Common myeloid progenitor, CD34-positive (primary cell): ENCODE results near the gene LPCAT2.
A peak's percentile ranks its signal among the peaks of the same experiment; 100 is the strongest.

Experiments
- CTCF ChIA-PET: fragments of 350-600 bp; sonication (Branson Sonifier 250); formaldehyde crosslinking; loops from one replicate; lab custom pipeline; 2021; ENCODE audit warnings: antibody characterized with exemption; lab: Charles Lee
- POLR2A ChIA-PET: fragments of 350-600 bp; sonication (Branson Sonifier 250); formaldehyde crosslinking; loops from one replicate; lab custom pipeline; 2021; ENCODE audit warnings: antibody characterized with exemption; lab: Charles Lee
- DNase-seq, 3 donors: peaks; one replicate each; pipeline versions ENCODE4 v3.0.0 to v3.0.0-alpha.2; 2013
- H3K27ac ChIP-seq, 2 experiments: 1 replicate in 1 of 2; 2 replicates in 1 of 2; pipeline ENCODE4 v1.7.0; 2013; ENCODE audit warnings: inconsistent platforms in 2 of 2, low read length in 2 of 2, mild to moderate bottlenecking in 2 of 2, low read depth in 1 of 2, moderate library complexity in 1 of 2; ENCODE audit not compliant: severe bottlenecking in 2 of 2, insufficient read depth in 1 of 2, poor library complexity in 1 of 2
- H3K27me3 ChIP-seq, 5 experiments: replicated peaks in 2 of 5; 1 replicate in 3 of 5; 2 replicates in 2 of 5; pipeline versions ENCODE4 v1.6.1 to v1.7.0; 2013; ENCODE audit warnings: low read length in 4 of 5, mild to moderate bottlenecking in 2 of 5, moderate library complexity in 2 of 5, inconsistent platforms in 1 of 5; ENCODE audit not compliant: insufficient read depth in 5 of 5, control insufficient read depth in 4 of 5
- H3K36me3 ChIP-seq, 4 experiments: 1 replicate in 2 of 4; 2 replicates in 2 of 4; pipeline versions ENCODE4 v1.6.1 to v1.7.0; 2013; ENCODE audit warnings: low read length in 3 of 4, control low read depth in 1 of 4, mild to moderate bottlenecking in 1 of 4; ENCODE audit not compliant: control insufficient read depth in 4 of 4, insufficient read depth in 4 of 4
- H3K4me1 ChIP-seq, 4 experiments: 1 replicate in 3 of 4; 2 replicates in 1 of 4; pipeline versions ENCODE4 v1.6.1 to v1.7.1; 2013; ENCODE audit warnings: low read length in 3 of 4, mild to moderate bottlenecking in 3 of 4, control low read depth in 1 of 4, inconsistent platforms in 1 of 4, moderate library complexity in 1 of 4; ENCODE audit not compliant: control insufficient read depth in 4 of 4, insufficient read depth in 4 of 4; ENCODE audit errors: control extremely low read depth in 1 of 4
- H3K4me3 ChIP-seq, 7 experiments: 1 replicate in 4 of 7; 2 replicates in 3 of 7; pipeline versions ENCODE4 v1.5.1 to v1.7.0; 2013; ENCODE audit warnings: mild to moderate bottlenecking in 7 of 7, low read length in 6 of 7, moderate library complexity in 6 of 7, inconsistent platforms in 2 of 7, low read depth in 2 of 7, control low read depth in 1 of 7; ENCODE audit not compliant: insufficient read depth in 4 of 7, control insufficient read depth in 1 of 7; ENCODE audit errors: extremely low read depth in 1 of 7
- H3K9me3 ChIP-seq, 5 experiments: 1 replicate in 4 of 5; 2 replicates in 1 of 5; pipeline versions ENCODE4 v1.6.1 to v1.7.1; 2013; ENCODE audit warnings: low read length in 4 of 5, mild to moderate bottlenecking in 2 of 5, inconsistent platforms in 1 of 5, low read depth in 1 of 5, moderate library complexity in 1 of 5; ENCODE audit not compliant: control insufficient read depth in 4 of 5, insufficient read depth in 2 of 5; ENCODE audit errors: control extremely low read depth in 1 of 5
- WGBS: methylation state at CpG from one replicate; pipeline ENCODE4 v1.1.5; 2013; ENCODE audit not compliant: insufficient coverage; 5-methylcytosine and 5-hydroxymethylcytosine counted together

The LPCAT2 gene

GRCh38 chr16:55468352-55468990 is 40.4 kb upstream of the LPCAT2 start:
- Histone ChIP-seq H3K36me3 (no peaks in the 10 kb centered on the region), H3K9me3 (no peaks in the 10 kb centered on the region), H3K27me3 (peaks cover 0 to 1% (median 0%) of the 10 kb centered on the region in 5 experiments), H3K4me1 (peaks cover 0 to 5% (median 3%) of the 10 kb centered on the region in 4 experiments), H3K4me3 (no peak overlapping the region), H3K27ac (no peak overlapping the region)
- POLR2A ChIA-PET: no interaction called here
- WGBS: 83% methylated on average over 5 of the region's 7 CpGs
- DNase-seq: peak in 2 of 3 donors; percentile 47 to 49
- CTCF ChIA-PET: interaction anchor here (0.9 to 16.9 kb wide), 12 partner anchors 8 to 233 kb away, joined by 3 to 335 read pairs (median 5); no protein-coding TSS in a partner anchor

DNA sequence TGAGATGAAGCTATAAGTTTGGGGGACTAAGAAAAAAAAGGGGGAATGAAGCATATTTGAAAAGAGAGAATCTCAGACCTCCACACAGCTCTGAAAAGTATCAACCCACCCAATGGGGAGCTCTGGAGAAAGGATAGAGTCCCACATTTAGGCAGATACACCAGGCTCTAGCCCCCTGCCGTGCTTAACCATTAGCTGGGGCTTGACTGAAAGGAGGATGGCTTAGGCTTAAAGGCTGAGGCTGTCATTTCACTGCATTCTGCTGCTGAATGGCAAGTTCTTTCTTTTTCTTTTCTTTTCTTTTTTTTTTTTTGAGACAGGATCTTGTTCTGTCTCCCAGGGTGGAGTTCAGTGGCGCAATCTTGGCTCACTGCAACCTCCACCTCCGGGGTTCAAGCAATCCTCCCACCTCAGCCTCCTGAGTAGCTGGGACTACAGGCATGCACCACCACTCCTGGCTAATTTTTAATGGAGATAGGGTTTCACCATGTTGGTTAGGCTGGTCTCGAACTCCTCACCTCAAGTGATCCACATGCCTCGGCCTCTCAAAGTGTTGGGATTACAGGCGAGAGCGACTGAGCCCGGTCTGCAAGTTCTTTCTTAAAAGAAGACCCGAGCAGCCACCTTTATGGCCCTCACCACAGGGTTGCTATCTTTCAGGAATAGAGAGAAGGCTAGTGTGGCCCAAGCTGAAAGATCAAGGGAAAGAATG is 38.9 kb upstream of the LPCAT2 start:
- H3K9me3 ChIP-seq: no peaks in the 10 kb centered on the region
- no peaks in the 10 kb centered on the region for H3K36me3 ChIP-seq
- no peak overlapping the region for H3K4me3 ChIP-seq
- H3K27me3 ChIP-seq: peaks cover 0 to 1% (median 0%) of the 10 kb centered on the region in 5 experiments
- ChIA-PET CTCF (interaction anchor here (0.6 to 16.9 kb wide), 6 partner anchors 9 to 855 kb away, joined by 3 to 335 read pairs (median 4); no protein-coding TSS in a partner anchor), POLR2A (interaction anchor here (1.0 kb wide), 1 partner anchor 74 kb away, joined by 3 read pairs; no protein-coding TSS in a partner anchor)
- H3K27ac ChIP-seq: no peak overlapping the region
- peaks cover 0 to 5% (median 3%) of the 10 kb centered on the region in 4 experiments for H3K4me1 ChIP-seq
- DNase-seq: no peak
- 98% methylated on average over 7 of the region's 9 CpGs for WGBS

- CTCF ChIA-PET: interaction anchor here (1.0 to 16.9 kb wide), 3 partner anchors 12 to 231 kb away, joined by 3 to 335 read pairs (median 4); no protein-coding TSS in a partner anchor
These were observed 38.1 kb upstream of the LPCAT2 start for GRCh38 chr16:55470533-55471371.

DNA sequence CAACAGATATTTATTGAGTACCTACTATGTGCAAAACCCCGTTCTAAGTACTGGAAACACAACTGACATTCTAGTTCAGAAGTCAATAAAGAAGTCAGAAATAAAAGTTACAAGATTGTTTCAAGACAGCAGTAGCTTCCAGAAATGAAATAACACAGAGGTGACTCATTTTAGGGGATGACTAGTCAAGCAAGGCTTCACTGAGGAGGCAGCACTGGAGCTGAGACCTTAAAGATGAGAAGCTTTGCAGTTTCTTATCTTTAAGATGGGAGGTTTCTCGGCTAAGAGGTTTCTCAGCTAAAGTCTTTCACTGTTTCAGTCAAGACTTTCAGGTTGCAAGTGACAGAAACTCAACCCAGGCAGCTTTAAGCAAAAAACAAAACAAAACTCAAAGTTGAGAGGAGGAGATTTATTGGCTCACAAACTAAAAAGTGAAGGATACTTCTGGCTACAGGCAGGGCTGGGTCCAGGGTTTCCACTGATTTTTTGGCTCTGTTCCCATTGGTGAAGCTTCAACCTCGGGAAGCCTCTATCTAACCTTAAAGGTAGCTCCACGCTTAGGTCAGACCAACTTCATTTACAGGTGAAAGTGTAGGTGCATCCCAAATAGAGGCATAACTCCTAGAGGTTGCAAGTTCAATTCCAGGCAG is 37.3 kb upstream of the LPCAT2 start:
- no peaks in the 10 kb centered on the region for H3K9me3 ChIP-seq
- no peak for DNase-seq
- 91% methylated on average over 3 of the region's 4 CpGs for WGBS
- H3K27ac ChIP-seq: no peak overlapping the region
- peaks cover 0 to 2% (median 0%) of the 10 kb centered on the region in 5 experiments for H3K27me3 ChIP-seq
- H3K4me1 ChIP-seq: peaks cover 0 to 3% (median under 1%) of the 10 kb centered on the region in 4 experiments
- no peak overlapping the region for H3K4me3 ChIP-seq
- CTCF ChIA-PET: interaction anchor here (1.7 to 16.9 kb wide), 2 partner anchors 66 to 230 kb away, joined by 4 to 335 read pairs; no protein-coding TSS in a partner anchor
- H3K36me3 ChIP-seq: no peaks in the 10 kb centered on the region
- POLR2A ChIA-PET: interaction anchor here (0.9 kb wide), 1 partner anchor 9 kb away, joined by 3 read pairs; no protein-coding TSS in a partner anchor

More at GRCh38 chr16:55470533-55471371, 38.1 kb upstream of the LPCAT2 start:
- DNase-seq: no peak
- Histone ChIP-seq H3K4me3 (no peak overlapping the region), H3K27ac (no peak overlapping the region), H3K36me3 (no peaks in the 10 kb centered on the region), H3K27me3 (peaks cover 0 to 1% (median 0%) of the 10 kb centered on the region in 5 experiments), H3K4me1 (peaks cover 0 to 3% (median under 1%) of the 10 kb centered on the region in 4 experiments), H3K9me3 (no peaks in the 10 kb centered on the region)
- WGBS: 100% methylated on average over 7 of the region's 7 CpGs
- POLR2A ChIA-PET: interaction anchor here (0.9 to 1.0 kb wide), 2 partner anchors 10 to 73 kb away, joined by 3 read pairs; no protein-coding TSS in a partner anchor

GRCh38 chr16:55473587-55473986 is 35.3 kb upstream of the LPCAT2 start:
- Histone ChIP-seq H3K27ac (no peak overlapping the region), H3K9me3 (no peaks in the 10 kb centered on the region), H3K4me1 (peaks cover 0 to 3% (median 2%) of the 10 kb centered on the region in 4 experiments), H3K27me3 (peaks cover 0 to 13% (median 0%) of the 10 kb centered on the region in 5 experiments), H3K4me3 (no peak overlapping the region), H3K36me3 (no peaks in the 10 kb centered on the region)
- WGBS: 100% methylated on average over 2 of the region's 2 CpGs
- no peak for DNase-seq
- ChIA-PET CTCF (interaction anchor here (0.9 to 2.8 kb wide), 5 partner anchors 9 to 228 kb away, joined by 3 to 17 read pairs (median 3); no protein-coding TSS in a partner anchor), POLR2A (no interaction called here)

- 100% methylated on average over 3 of the region's 3 CpGs for WGBS
- peaks cover 0 to 12% (median 10%) of the 10 kb centered on the region in 4 experiments for H3K4me1 ChIP-seq
- H3K9me3 ChIP-seq: no peaks in the 10 kb centered on the region
- peaks cover 0 to 14% (median 0%) of the 10 kb centered on the region in 5 experiments for H3K27me3 ChIP-seq
- CTCF ChIA-PET: interaction anchor here (1.3 to 2.8 kb wide), 2 partner anchors 10 to 230 kb away, joined by 4 to 17 read pairs; no protein-coding TSS in a partner anchor
- POLR2A ChIA-PET: no interaction called here
- H3K27ac ChIP-seq: no peak overlapping the region
- H3K36me3 ChIP-seq: no peaks in the 10 kb centered on the region
- DNase-seq: no peak
- H3K4me3 ChIP-seq: no peak overlapping the region
These were observed 34.1 kb upstream of the LPCAT2 start for GRCh38 chr16:55474821-55475220.
